Stomach (tissue), 9 donors: ENCODE results near the gene PPM1J. TPM values are rescaled to one million over a fixed set of nuclear protein-coding genes. Genes with fewer than 3 reads are reported as not detected.

Experiments
- DNase-seq, 2 donors: peaks; one replicate each; pipeline versions ENCODE4 v3.0.0 to v3.0.0-alpha.2; 2013 to 2019
- H3K27ac ChIP-seq, 5 donors: fragments of 200-600 bp in 4 of 5; sonication (generic) in 4 of 5; one replicate each; pipeline ENCODE4 v1.5.1; 2013 to 2019; ENCODE audit warnings: mild to moderate bottlenecking in 1 of 5, moderate library complexity in 1 of 5
- H3K27me3 ChIP-seq, 3 donors: fragments of 200-600 bp; sonication (generic); one replicate each; pipeline ENCODE4 v1.5.1; 2017 to 2019; ENCODE audit warnings: mixed run types in 1 of 3
- H3K36me3 ChIP-seq, 4 donors: fragments of 200-600 bp; sonication (generic); 1 replicate in 3 of 4; 2 replicates in 1 of 4; pipeline ENCODE4 v1.5.1; 2016 to 2019
- H3K4me1 ChIP-seq, 4 donors: fragments of 200-600 bp; sonication (generic); one replicate each; pipeline ENCODE4 v1.5.1; 2016 to 2019
- H3K4me3 ChIP-seq, 4 donors: fragments of 200-600 bp; sonication (generic) in 3 of 4; one replicate each; pipeline ENCODE4 v1.5.1; 2016 to 2019; ENCODE audit warnings: mild to moderate bottlenecking in 1 of 4
- H3K9me3 ChIP-seq, 4 donors: fragments of 200-600 bp; sonication (generic); one replicate each; pipeline ENCODE4 v1.5.1; 2016 to 2019
- EP300 ChIP-seq: sonication (generic); formaldehyde crosslinking; IDR thresholded peaks from one replicate; pipeline ENCODE4 v1.6.1; 2017; ENCODE audit warnings: antibody characterized with exemption
- POLR2A ChIP-seq, 4 donors: fragments of 450-650 bp; IDR thresholded peaks; one replicate each; pipeline ENCODE4 v1.6.1; 2016; ENCODE audit warnings: antibody characterized with exemption in 4 of 4, control low read depth in 2 of 4, mild to moderate bottlenecking in 1 of 4, moderate library complexity in 1 of 4
- POLR2AphosphoS5 ChIP-seq, 3 donors: sonication (generic); formaldehyde crosslinking; IDR thresholded peaks; one replicate each; pipeline ENCODE4 v1.6.1; 2016; ENCODE audit warnings: antibody characterized with exemption in 3 of 3
- WGBS, 5 donors: extraction: QIAGEN DNeasy Blood & Tissue Kit in 3 of 5; methylation state at CpG; one replicate each; pipeline versions ENCODE4 v1.1.5 to v1.1.7; 2013 to 2018; 5-methylcytosine and 5-hydroxymethylcytosine counted together
- intact Hi-C: fragments of 100-400 bp; cut with DNase I; formaldehyde crosslinking; loops from one replicate; pipeline ENCODE4 v1.15.1; 2023; ENCODE audit warnings: low total_unique reads
- polyA plus RNA-seq, 3 donors: library from polyadenylated mRNA; stranded (reverse); fragments of 200-250 nt; gene quantifications; one replicate each; pipeline ENCODE4 v1.2.3, GENCODE V29; 2013
- total RNA-seq, 5 donors: library from RNA; depleted of rRNA; stranded (reverse); fragments of >200 nt; gene quantifications; one replicate each; pipeline versions ENCODE4 v1.1.0 to v1.2.3, GENCODE V29; 2014 to 2016
- TF ChIP-seq, protein P1 (sequence below), 7 experiments: fragments of 450-650 bp in 4 of 7; fragments of 200-600 bp in 3 of 7; sonication (generic) in 3 of 7; IDR thresholded peaks; one replicate each; pipeline ENCODE4 v1.5.1; 2016 to 2019; ENCODE audit warnings: antibody characterized with exemption in 7 of 7, control low read depth in 2 of 7, mild to moderate bottlenecking in 1 of 7
- donor health status: healthy with polysubstance abuse.
- donor health status: Bipolar disorder and iron deficiency.
- donor health status: healthy.

The PPM1J gene
- total and polyA plus RNA-seq, 8 donors: 0.50 to 4.0 (median 1.1) TPM; not detected in 4

- intact Hi-C loops: no loop called here
- TF ChIP-seq POLR2A (IDR thresholded peaks at IDR 0.05): no peak
- no peak for TF ChIP-seq POLR2AphosphoS5 (IDR thresholded peaks at IDR 0.05)
- TF ChIP-seq EP300: no peak
- TF ChIP-seq, protein P1, sequence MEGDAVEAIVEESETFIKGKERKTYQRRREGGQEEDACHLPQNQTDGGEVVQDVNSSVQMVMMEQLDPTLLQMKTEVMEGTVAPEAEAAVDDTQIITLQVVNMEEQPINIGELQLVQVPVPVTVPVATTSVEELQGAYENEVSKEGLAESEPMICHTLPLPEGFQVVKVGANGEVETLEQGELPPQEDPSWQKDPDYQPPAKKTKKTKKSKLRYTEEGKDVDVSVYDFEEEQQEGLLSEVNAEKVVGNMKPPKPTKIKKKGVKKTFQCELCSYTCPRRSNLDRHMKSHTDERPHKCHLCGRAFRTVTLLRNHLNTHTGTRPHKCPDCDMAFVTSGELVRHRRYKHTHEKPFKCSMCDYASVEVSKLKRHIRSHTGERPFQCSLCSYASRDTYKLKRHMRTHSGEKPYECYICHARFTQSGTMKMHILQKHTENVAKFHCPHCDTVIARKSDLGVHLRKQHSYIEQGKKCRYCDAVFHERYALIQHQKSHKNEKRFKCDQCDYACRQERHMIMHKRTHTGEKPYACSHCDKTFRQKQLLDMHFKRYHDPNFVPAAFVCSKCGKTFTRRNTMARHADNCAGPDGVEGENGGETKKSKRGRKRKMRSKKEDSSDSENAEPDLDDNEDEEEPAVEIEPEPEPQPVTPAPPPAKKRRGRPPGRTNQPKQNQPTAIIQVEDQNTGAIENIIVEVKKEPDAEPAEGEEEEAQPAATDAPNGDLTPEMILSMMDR (IDR thresholded peaks at IDR 0.05): no peak
- no peaks in the 10 kb centered on the region for H3K36me3 ChIP-seq
- peaks cover 0 to 50% (median 0%) of the 10 kb centered on the region in 3 donors for H3K27me3 ChIP-seq
- 57 to 76% (median 71%) methylated on average over 3 of the region's 3 CpGs for WGBS, 5 donors
- DNase-seq: no peak
- no peak overlapping the region for H3K27ac ChIP-seq
- peaks cover 18 to 31% (median 25%) of the 10 kb centered on the region in 4 donors for H3K4me1 ChIP-seq
- H3K4me3 ChIP-seq: no peak overlapping the region
- H3K9me3 ChIP-seq: no peaks in the 10 kb centered on the region
Observed at GRCh38 chr1:112720800-112721199, 5.7 kb upstream of the PPM1J start.

DNA sequence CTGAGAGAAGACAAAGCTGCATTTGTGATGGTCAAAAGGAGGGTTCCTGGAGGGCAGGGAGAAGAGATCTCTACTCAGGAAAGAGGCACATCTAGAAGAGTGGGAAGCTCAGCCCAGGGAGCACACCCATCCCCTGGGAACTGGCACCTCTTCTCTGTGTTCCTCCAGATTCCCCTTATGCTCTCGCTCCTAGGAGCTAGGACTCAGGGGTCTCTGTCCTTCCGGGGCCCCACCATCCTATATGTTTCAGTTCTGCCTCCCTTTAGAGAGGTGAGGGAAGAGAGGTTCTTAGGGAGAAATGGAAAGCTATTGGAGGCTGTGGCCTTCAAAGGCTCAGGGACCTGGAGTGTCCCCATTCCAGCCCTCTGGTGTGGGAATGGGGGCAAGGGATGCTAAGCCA lies 4.6 kb upstream of the PPM1J start:
- 90 to 100% (median 94%) methylated on average over 2 of the region's 2 CpGs for WGBS, 5 donors
- TF ChIP-seq POLR2AphosphoS5 (IDR thresholded peaks at IDR 0.05): no peak
- TF ChIP-seq, protein P1 (IDR thresholded peaks at IDR 0.05): no peak
- no peak for TF ChIP-seq EP300
- TF ChIP-seq POLR2A (IDR thresholded peaks at IDR 0.05): no peak
- H3K4me1 ChIP-seq: peaks cover 23 to 40% (median 33%) of the 10 kb centered on the region in 4 donors
- H3K9me3 ChIP-seq: no peaks in the 10 kb centered on the region
- intact Hi-C loops: loop anchor here (5.0 to 10.0 kb wide), 2 partner anchors 83 to 325 kb away; no protein-coding TSS in a partner anchor
- H3K27me3 ChIP-seq: peaks cover 0 to 50% (median 0%) of the 10 kb centered on the region in 3 donors
- no peak overlapping the region for H3K4me3 ChIP-seq
- no peak for DNase-seq
- no peaks in the 10 kb centered on the region for H3K36me3 ChIP-seq
- no peak overlapping the region for H3K27ac ChIP-seq

DNA sequence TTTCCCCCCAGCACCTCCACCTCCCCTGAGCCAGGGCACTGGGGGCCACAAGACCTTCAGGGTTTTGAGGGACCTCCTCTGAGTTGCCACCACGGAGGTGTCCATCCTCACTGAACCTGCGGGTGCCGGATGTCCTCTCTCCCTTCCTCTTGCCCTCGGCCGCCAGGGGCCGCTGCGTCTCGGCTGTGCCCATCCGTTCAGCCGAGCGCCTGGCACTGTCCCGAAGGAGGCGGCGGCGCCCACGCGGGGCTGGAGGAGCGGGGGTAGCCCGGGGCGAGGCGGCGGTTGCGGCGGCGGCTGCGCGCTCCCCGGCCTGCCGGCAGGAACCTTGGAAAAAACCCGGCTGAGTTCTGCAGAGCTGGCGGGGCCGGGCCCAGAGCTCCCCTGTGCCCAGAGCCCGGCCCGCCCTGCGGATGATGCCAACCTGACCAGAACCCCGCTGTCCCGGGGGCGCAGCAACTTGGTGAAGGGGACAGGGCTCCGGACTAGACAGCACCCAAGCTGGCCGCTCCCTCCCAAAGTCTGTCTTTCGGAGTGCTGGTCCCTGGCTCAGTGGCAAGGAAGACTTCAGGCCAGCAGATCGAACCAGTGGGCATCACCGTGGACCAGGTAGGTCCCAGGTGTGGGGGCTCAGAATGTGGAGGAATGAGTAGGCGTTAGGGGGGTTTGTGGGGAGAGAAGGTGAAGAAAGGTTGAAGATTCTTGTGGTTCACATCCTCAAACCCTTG lies 3.7 kb upstream of the PPM1J start:
- Histone ChIP-seq H3K4me3 (peak overlapping the region; percentile 25 to 40 (median 32)), H3K9me3 (no peaks in the 10 kb centered on the region), H3K27me3 (peaks cover 0 to 46% (median 0%) of the 10 kb centered on the region in 3 donors), H3K36me3 (no peaks in the 10 kb centered on the region), H3K27ac (no peak overlapping the region), H3K4me1 (peaks cover 32 to 48% (median 41%) of the 10 kb centered on the region in 4 donors)
- TF ChIP-seq, protein P1 (IDR thresholded peaks at IDR 0.05): peak in 5 of 7 experiments; percentile 59 to 85 (median 76)
- TF ChIP-seq POLR2AphosphoS5 (IDR thresholded peaks at IDR 0.05) (peak in 1 of 3 donors; percentile 56), POLR2A (IDR thresholded peaks at IDR 0.05) (no peak)
- intact Hi-C loops: loop anchor here (5.0 to 10.0 kb wide), 2 partner anchors 83 to 326 kb away; no protein-coding TSS in a partner anchor
- DNase-seq: peak; percentile 83 to 91
- WGBS, 5 donors: 18 to 40% (median 22%) methylated on average over 11 to 44 of the region's 44 CpGs

GRCh38 chr1:112717263-112717873 lies 2.2 kb upstream of the PPM1J start:
- DNase-seq: peak in 1 of 2 donors; percentile 75
- H3K9me3 ChIP-seq: no peaks in the 10 kb centered on the region
- H3K4me1 ChIP-seq: peaks cover 25 to 47% (median 41%) of the 10 kb centered on the region in 4 donors
- TF ChIP-seq POLR2AphosphoS5 (IDR thresholded peaks at IDR 0.05) (no peak), EP300 (no peak), POLR2A (IDR thresholded peaks at IDR 0.05) (no peak)
- TF ChIP-seq, protein P1 (IDR thresholded peaks at IDR 0.05): no peak
- no peak overlapping the region for H3K4me3 ChIP-seq
- intact Hi-C loops: loop anchor here (5.0 to 10.0 kb wide), 2 partner anchors 85 to 327 kb away; no protein-coding TSS in a partner anchor
- 76 to 95% (median 89%) methylated on average over 2 of the region's 2 CpGs for WGBS, 5 donors
- no peak overlapping the region for H3K27ac ChIP-seq
- peaks cover 0 to 31% (median 0%) of the 10 kb centered on the region in 3 donors for H3K27me3 ChIP-seq
- no peaks in the 10 kb centered on the region for H3K36me3 ChIP-seq
